IMR-90 (cell line): ENCODE results near the gene MXRA5. TPM values are rescaled to one million over a fixed set of nuclear protein-coding genes. Genes with fewer than 3 reads are reported as not detected.

Experiments used
- ATAC-seq: fragments of 200-7000 bp; cut with Tn5 transposase; 2 replicates; pipeline ENCODE4 v1.9.1; 2020; ENCODE audit warnings: low read depth, mild to moderate bottlenecking, moderate library complexity
- BruUV-seq: library from RNA; stranded (reverse); fragments of 400-500 nt; replicated peaks from 2 replicates; lab custom pipeline; 2021; lab: Mats Ljungman, UMichigan
- CTCF ChIA-PET: fragments of 300-600 bp; formaldehyde crosslinking; extraction: SDS; loops from one replicate; lab custom pipeline; 2021; ENCODE audit warnings: antibody characterized with exemption; lab: Yijun Ruan, JAX
- POLR2A ChIA-PET: fragments of 300-600 bp; sonication (Branson Sonifier 250); formaldehyde crosslinking; loops from one replicate; lab custom pipeline; 2022; ENCODE audit warnings: antibody characterized with exemption; ENCODE audit not compliant: unreplicated experiment; lab: Charles Lee
- DNase-seq: peaks from one replicate; pipeline ENCODE4 v3.0.0; 2013
- H2AFZ ChIP-seq: replicated peaks from 2 replicates; pipeline ENCODE3; 2013; ENCODE audit warnings: low read length, mild to moderate bottlenecking; ENCODE audit not compliant: poor library complexity
- H2AK5ac ChIP-seq: 2 replicates; pipeline ENCODE4 v1.6.1; 2013; ENCODE audit warnings: low read depth, low read length, inconsistent platforms
- H2AK9ac ChIP-seq: replicated peaks from 2 replicates; pipeline ENCODE3; 2013; ENCODE audit warnings: mild to moderate bottlenecking, low read depth, low read length, moderate library complexity; ENCODE audit not compliant: poor library complexity
- H2BK120ac ChIP-seq: 2 replicates; pipeline ENCODE4 v1.6.1; 2013; ENCODE audit warnings: low read depth, low read length, inconsistent platforms
- H2BK15ac ChIP-seq: 3 replicates; pipeline ENCODE4 v1.6.1; 2013; ENCODE audit warnings: low read depth, low read length, inconsistent platforms
- H2BK20ac ChIP-seq: 2 replicates; pipeline ENCODE4 v1.6.1; 2013; ENCODE audit warnings: low read depth, mild to moderate bottlenecking, inconsistent platforms, low read length, moderate library complexity
- H2BK5ac ChIP-seq: 2 replicates; pipeline ENCODE4 v1.6.1; 2013; ENCODE audit warnings: mild to moderate bottlenecking, low read depth, low read length, inconsistent platforms; ENCODE audit not compliant: poor library complexity, severe bottlenecking
- H3K14ac ChIP-seq: replicated peaks from 2 replicates; pipeline ENCODE4 v1.6.1; 2013; ENCODE audit warnings: low read depth, low read length, inconsistent platforms
- H3K18ac ChIP-seq: 2 replicates; pipeline ENCODE4 v1.6.1; 2013; ENCODE audit warnings: low read depth, low read length, control low read depth
- H3K23ac ChIP-seq: 2 replicates; pipeline ENCODE4 v1.6.1; 2013; ENCODE audit warnings: low read depth, low read length, inconsistent platforms
- H3K27ac ChIP-seq: 2 replicates; pipeline ENCODE4 v1.5.1; 2013; ENCODE audit warnings: mild to moderate bottlenecking, control low read depth, low read length; ENCODE audit not compliant: insufficient read depth
- H3K27me3 ChIP-seq: 2 replicates; pipeline ENCODE4 v1.6.1; 2013; ENCODE audit warnings: low read length; ENCODE audit not compliant: control insufficient read depth, insufficient read depth
- H3K36me3 ChIP-seq: 2 replicates; pipeline ENCODE4 v1.6.1; 2013; ENCODE audit warnings: low read length, mixed read lengths; ENCODE audit not compliant: control insufficient read depth, insufficient read depth
- H3K4ac ChIP-seq: 2 replicates; pipeline ENCODE4 v1.6.1; 2013; ENCODE audit warnings: low read depth, low read length, inconsistent platforms
- H3K4me1 ChIP-seq: 2 replicates; pipeline ENCODE4 v1.6.1; 2013; ENCODE audit warnings: low read length, mixed read lengths; ENCODE audit not compliant: control insufficient read depth, insufficient read depth
- H3K4me2 ChIP-seq: 2 replicates; pipeline ENCODE4 v1.6.1; 2013; ENCODE audit warnings: low read depth, mild to moderate bottlenecking, control low read depth, low read length, moderate library complexity
- H3K4me3 ChIP-seq: 2 replicates; pipeline ENCODE4 v1.5.1; 2013; ENCODE audit warnings: low read depth, mild to moderate bottlenecking, control low read depth, low read length, moderate library complexity; ENCODE audit not compliant: insufficient read depth
- H3K56ac ChIP-seq: 2 replicates; pipeline ENCODE4 v1.6.1; 2013; ENCODE audit warnings: low read length, inconsistent platforms; ENCODE audit not compliant: insufficient read depth; ENCODE audit errors: extremely low read depth
- H3K79me1 ChIP-seq, 2 experiments: 2 replicates each; pipeline ENCODE4 v1.6.1; 2013; ENCODE audit warnings: low read length in 2 of 2, inconsistent platforms in 1 of 2, low read depth in 1 of 2
- H3K9ac ChIP-seq: 2 replicates; pipeline ENCODE4 v1.6.1; 2013; ENCODE audit warnings: low read depth, low read length, control low read depth
- H3K9me1 ChIP-seq: 2 replicates; pipeline ENCODE4 v1.6.1; 2013; ENCODE audit warnings: low read length, inconsistent platforms; ENCODE audit not compliant: insufficient read depth
- H3K9me3 ChIP-seq: 2 replicates; pipeline ENCODE4 v1.6.1; 2013; ENCODE audit warnings: low read length; ENCODE audit not compliant: control insufficient read depth, insufficient read depth
- H4K20me1 ChIP-seq: 2 replicates; pipeline ENCODE4 v1.6.1; 2013; ENCODE audit warnings: low read length, inconsistent platforms; ENCODE audit not compliant: insufficient read depth
- H4K5ac ChIP-seq: 2 replicates; pipeline ENCODE4 v1.6.1; 2013; ENCODE audit warnings: mild to moderate bottlenecking, low read depth, low read length, control low read depth
- H4K8ac ChIP-seq, 2 experiments: 2 replicates each; pipeline ENCODE4 v1.6.1; 2013; ENCODE audit warnings: low read depth in 2 of 2, low read length in 2 of 2, control low read depth in 1 of 2, inconsistent platforms in 1 of 2
- H4K91ac ChIP-seq: 2 replicates; pipeline ENCODE4 v1.6.1; 2013; ENCODE audit warnings: low read depth, low read length, inconsistent platforms; ENCODE audit not compliant: insufficient read depth
- BHLHE40 ChIP-seq: fragments of 150-350 bp; IDR thresholded peaks from 2 replicates; pipeline ENCODE4 v1.6.1; 2016; ENCODE audit warnings: mild to moderate bottlenecking, low read depth, low read length
- CEBPB ChIP-seq: IDR thresholded peaks from 2 replicates; pipeline ENCODE4 v1.6.1; 2012; ENCODE audit warnings: low read depth, low read length, improper control_type of control experiment
- CTCF ChIP-seq: conservative IDR thresholded peaks from 2 replicates; pipeline ENCODE4 v1.5.1; 2012; ENCODE audit warnings: mild to moderate bottlenecking, low read depth, low read length, improper control_type of control experiment
- FOS ChIP-seq: fragments of 150-350 bp; IDR thresholded peaks from 2 replicates; pipeline ENCODE4 v1.6.1; 2016; ENCODE audit warnings: low read depth, low read length
- MAFK ChIP-seq: IDR thresholded peaks from 2 replicates; pipeline ENCODE4 v1.6.1; 2012; ENCODE audit warnings: low read depth, low read length, improper control_type of control experiment
- MXI1 ChIP-seq: IDR thresholded peaks from 2 replicates; pipeline ENCODE4 v1.6.1; 2012; ENCODE audit warnings: low read depth, mild to moderate bottlenecking, low read length, moderate library complexity, borderline replicate concordance
- NFE2L2 ChIP-seq: fragments of 150-350 bp; IDR thresholded peaks from 2 replicates; pipeline ENCODE4 v1.6.1; 2016; ENCODE audit warnings: low read depth, mild to moderate bottlenecking, low read length
- POLR2A ChIP-seq: IDR thresholded peaks from 2 replicates; pipeline ENCODE4 v1.6.1; 2012; ENCODE audit warnings: mild to moderate bottlenecking, low read depth, low read length
- RAD21 ChIP-seq: IDR thresholded peaks from 2 replicates; pipeline ENCODE4 v1.6.1; 2012; ENCODE audit warnings: low read length, improper control_type of control experiment
- RCOR1 ChIP-seq: IDR thresholded peaks from 2 replicates; pipeline ENCODE4 v1.6.1; 2012; ENCODE audit warnings: mild to moderate bottlenecking, low read length, improper control_type of control experiment; ENCODE audit not compliant: insufficient replicate concordance
- RFX5 ChIP-seq: IDR thresholded peaks from 2 replicates; pipeline ENCODE4 v1.8.0; 2012; ENCODE audit warnings: low read depth, mild to moderate bottlenecking, low read length, moderate library complexity
- SMC3 ChIP-seq: fragments of 150-350 bp; IDR thresholded peaks from 2 replicates; pipeline ENCODE4 v1.6.1; 2016; ENCODE audit warnings: low read depth, mild to moderate bottlenecking, antibody characterized with exemption, low read length, moderate library complexity
- WGBS, 2 experiments: methylation state at CpG; one replicate each; pipeline versions ENCODE4 v1.1.5 to v1.1.7; 2013; ENCODE audit warnings: missing lambda C conversion rate in 2 of 2; ENCODE audit not compliant: insufficient read length in 1 of 2; ENCODE audit errors: extremely low coverage in 2 of 2; 5-methylcytosine and 5-hydroxymethylcytosine counted together
- dilution Hi-C: fragments of 300-500 bp; cut with HindIII; formaldehyde crosslinking; loops from one replicate; pipeline ENCODE4 v1.14.3; 2018; ENCODE audit warnings: low sequenced_read_pairs; ENCODE audit not compliant: unreplicated experiment
- in situ Hi-C: fragments of 300-500 bp; cut with MboI; formaldehyde crosslinking; loops from 3 replicates; pipeline ENCODE4 v1.14.3; 2019; ENCODE audit warnings: low sequenced_read_pairs, inconsistent platforms, mixed read lengths
- intact Hi-C: fragments of 100-400 bp; cut with micrococcal nuclease; formaldehyde crosslinking; loops from 2 replicates; pipeline ENCODE4 v1.10.0; 2022
- polyA plus RNA-seq, 3 experiments: library from polyadenylated mRNA; depleted of rRNA; stranded (reverse); fragments of >200 nt; gene quantifications; 2 replicates each; pipeline ENCODE4 v1.2.3, GENCODE V29; 2012; ENCODE audit warnings: low replicate concordance in 1 of 3
- total RNA-seq: library from RNA; depleted of rRNA; stranded (reverse); fragments of >200 nt; gene quantifications from 2 replicates; pipeline ENCODE4 v1.2.3, GENCODE V29; 2012

Gene MXRA5
- total and polyA plus RNA-seq, 2 of the 4 experiments (the other 2 are of a cell fraction): 1.1 to 1.2 TPM

DNA sequence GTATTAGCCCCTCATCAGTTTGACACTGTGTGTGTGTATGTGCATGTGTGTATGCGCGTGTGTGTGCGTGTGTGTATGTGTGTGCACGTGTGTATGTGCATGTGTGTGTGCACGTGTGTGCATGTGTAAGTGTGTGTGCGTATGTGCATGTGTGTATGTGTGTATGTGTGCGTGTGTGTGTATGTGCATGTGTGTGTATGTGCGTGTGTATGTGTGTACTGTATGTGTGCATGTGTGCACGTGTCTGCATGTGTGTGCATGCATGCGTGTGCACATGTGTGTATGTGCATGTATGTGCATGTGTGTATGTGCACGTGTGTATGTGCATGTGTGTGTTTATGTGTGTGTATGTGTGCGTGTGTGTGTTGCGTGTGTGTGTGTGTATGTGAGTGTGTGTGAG lies 31.1 kb upstream of the MXRA5 start:
- Histone ChIP-seq H3K9me3 (peaks cover 6% of the 10 kb centered on the region; the same call in 1 of the 2 replicates), H3K4me3 (no peak overlapping the region), H3K14ac (no peak overlapping the region), H3K27ac (no peak overlapping the region), H3K56ac (no peak overlapping the region), H3K79me1 (no peaks in the 10 kb centered on the region), H2AFZ (no peak overlapping the region), H3K36me3 (no peaks in the 10 kb centered on the region), H3K4ac (no peak overlapping the region), H4K91ac (no peak overlapping the region), H3K18ac (no peak overlapping the region), H3K4me1 (no peaks in the 10 kb centered on the region), H2AK5ac (no peak overlapping the region), H2BK15ac (no peak overlapping the region), H3K9ac (no peak overlapping the region), H2BK20ac (no peak overlapping the region), H2AK9ac (no peak overlapping the region), H2BK5ac (no peak overlapping the region), H4K5ac (no peak overlapping the region), H2BK120ac (no peak overlapping the region), H3K27me3 (no peaks in the 10 kb centered on the region), H4K20me1 (no peaks in the 10 kb centered on the region), H3K9me1 (peaks cover 3% of the 10 kb centered on the region; the same call in 1 of the 2 replicates), H3K23ac (no peak overlapping the region), H3K4me2 (no peak overlapping the region), H4K8ac (no peak overlapping the region)
- ATAC-seq: no peak
- intact Hi-C loops: no loop called here
- in situ Hi-C loops: no loop called here
- BruUV-seq: no TSS peak
- ChIA-PET POLR2A (no interaction called here), CTCF (no interaction called here)
- TF ChIP-seq SMC3 (no peak), RAD21 (no peak), RFX5 (no peak), CEBPB (no peak), RCOR1 (no peak), POLR2A (no peak), FOS (no peak), CTCF (no peak), MXI1 (no peak), BHLHE40 (no peak), MAFK (no peak), NFE2L2 (no peak)
- no peak for DNase-seq
- dilution Hi-C loops: no loop called here
- 40% methylated on average over 1 of the region's 13 CpGs; no CpG with 5 or more reads in 1 of the 2 experiments for WGBS, 2 experiments
